ENCODE results near the gene HES4. TPM values are rescaled to one million over a fixed set of nuclear protein-coding genes. Genes with fewer than 3 reads are reported as not detected.

Gene HES4
- 7.3 TPM for total RNA-seq

GRCh38 chr1:999725-1000356, at the start of gene HES4:
HES4 (minus strand) TSS chr1:1000097; CDS start chr1:999973, 124 bp downstream.
- Histone ChIP-seq H3K4me3 (ENCODE audit: low read length in 3 of 3) (peak within 1 kb of the TSS; percentile 63 to 69 (median 68)), H3K36me3 (ENCODE audit: control insufficient read depth in 3 of 3, insufficient read depth in 3 of 3, low read length in 3 of 3) (no peaks in the 10 kb centered on the region), H3K9me3 (ENCODE audit: control insufficient read depth in 3 of 3, low read length in 3 of 3) (no peaks in the 10 kb centered on the region), H3K9ac (ENCODE audit: low read depth in 1 of 3, low read length in 3 of 3) (peak within 1 kb of the TSS; percentile 73 to 79 (median 74)), H3K4me1 (ENCODE audit: control insufficient read depth in 3 of 3, insufficient read depth in 3 of 3, low read length in 3 of 3) (peaks cover 11 to 24% (median 24%) of the 10 kb centered on the region in 3 donors), H3K27ac (ENCODE audit: low read depth, low read length) (peak within 1 kb of the TSS; percentile 86), H3K27me3 (ENCODE audit: control insufficient read depth in 3 of 3, insufficient read depth in 3 of 3, low read length in 3 of 3) (peaks cover 10 to 43% (median 32%) of the 10 kb centered on the region in 3 donors)

- H3K4me3 ChIP-seq (ENCODE audit: low read length in 3 of 3), result no peak overlapping the region
- H3K9me3 ChIP-seq (ENCODE audit: control insufficient read depth in 3 of 3, low read length in 3 of 3), result no peaks in the 10 kb centered on the region
- no peaks in the 10 kb centered on the region for H3K27me3 ChIP-seq (ENCODE audit: control insufficient read depth in 3 of 3, insufficient read depth in 3 of 3, low read length in 3 of 3)
- H3K36me3 ChIP-seq (ENCODE audit: control insufficient read depth in 3 of 3, insufficient read depth in 3 of 3, low read length in 3 of 3), result peaks cover 0 to 7% (median 2%) of the 10 kb centered on the region in 3 donors
- no peak overlapping the region for H3K9ac ChIP-seq (ENCODE audit: low read depth in 1 of 3, low read length in 3 of 3)
- no peak overlapping the region for H3K27ac ChIP-seq (ENCODE audit: low read depth, low read length)
- H3K4me1 ChIP-seq (ENCODE audit: control insufficient read depth in 3 of 3, insufficient read depth in 3 of 3, low read length in 3 of 3), result no peaks in the 10 kb centered on the region
Measured at GRCh38 chr1:1048765-1049164, 48.9 kb upstream of the HES4 start.

- peaks cover 0 to 7% (median 1%) of the 10 kb centered on the region in 3 donors for H3K36me3 ChIP-seq (ENCODE audit: control insufficient read depth in 3 of 3, insufficient read depth in 3 of 3, low read length in 3 of 3)
- H3K9me3 ChIP-seq (ENCODE audit: control insufficient read depth in 3 of 3, low read length in 3 of 3), result no peaks in the 10 kb centered on the region
- H3K27ac ChIP-seq (ENCODE audit: low read depth, low read length), result no peak overlapping the region
- H3K9ac ChIP-seq (ENCODE audit: low read depth in 1 of 3, low read length in 3 of 3), result no peak overlapping the region
- no peak overlapping the region for H3K4me3 ChIP-seq (ENCODE audit: low read length in 3 of 3)
- no peaks in the 10 kb centered on the region for H3K4me1 ChIP-seq (ENCODE audit: control insufficient read depth in 3 of 3, insufficient read depth in 3 of 3, low read length in 3 of 3)
- no peaks in the 10 kb centered on the region for H3K27me3 ChIP-seq (ENCODE audit: control insufficient read depth in 3 of 3, insufficient read depth in 3 of 3, low read length in 3 of 3)
Measured at GRCh38 chr1:1047963-1048362, 48.1 kb upstream of the HES4 start.

- Histone ChIP-seq H3K4me1 (ENCODE audit: control insufficient read depth in 3 of 3, insufficient read depth in 3 of 3, low read length in 3 of 3) (no peaks in the 10 kb centered on the region), H3K9me3 (ENCODE audit: control insufficient read depth in 3 of 3, low read length in 3 of 3) (no peaks in the 10 kb centered on the region), H3K27ac (ENCODE audit: low read depth, low read length) (no peak overlapping the region), H3K9ac (ENCODE audit: low read depth in 1 of 3, low read length in 3 of 3) (no peak overlapping the region), H3K4me3 (ENCODE audit: low read length in 3 of 3) (no peak overlapping the region), H3K27me3 (ENCODE audit: control insufficient read depth in 3 of 3, insufficient read depth in 3 of 3, low read length in 3 of 3) (no peaks in the 10 kb centered on the region), H3K36me3 (ENCODE audit: control insufficient read depth in 3 of 3, insufficient read depth in 3 of 3, low read length in 3 of 3) (peaks cover 0 to 7% (median 0%) of the 10 kb centered on the region in 3 donors)
Measured at GRCh38 chr1:1047407-1047806, 47.5 kb upstream of the HES4 start.

GRCh38 chr1:1046767-1047166, 46.9 kb upstream of the HES4 start:
- H3K9me3 ChIP-seq (ENCODE audit: control insufficient read depth in 3 of 3, low read length in 3 of 3), result no peaks in the 10 kb centered on the region
- no peak overlapping the region for H3K27ac ChIP-seq (ENCODE audit: low read depth, low read length)
- H3K4me1 ChIP-seq (ENCODE audit: control insufficient read depth in 3 of 3, insufficient read depth in 3 of 3, low read length in 3 of 3), result no peaks in the 10 kb centered on the region
- H3K36me3 ChIP-seq (ENCODE audit: control insufficient read depth in 3 of 3, insufficient read depth in 3 of 3, low read length in 3 of 3), result peaks cover 0 to 7% (median 0%) of the 10 kb centered on the region in 3 donors
- H3K9ac ChIP-seq (ENCODE audit: low read depth in 1 of 3, low read length in 3 of 3), result no peak overlapping the region
- peaks cover 0 to 3% (median 0%) of the 10 kb centered on the region in 3 donors for H3K27me3 ChIP-seq (ENCODE audit: control insufficient read depth in 3 of 3, insufficient read depth in 3 of 3, low read length in 3 of 3)
- H3K4me3 ChIP-seq (ENCODE audit: low read length in 3 of 3), result no peak overlapping the region

GRCh38 chr1:1046243-1046642, 46.3 kb upstream of the HES4 start:
- no peaks in the 10 kb centered on the region for H3K9me3 ChIP-seq (ENCODE audit: control insufficient read depth in 3 of 3, low read length in 3 of 3)
- H3K27me3 ChIP-seq (ENCODE audit: control insufficient read depth in 3 of 3, insufficient read depth in 3 of 3, low read length in 3 of 3), result peaks cover 0 to 3% (median 0%) of the 10 kb centered on the region in 3 donors
- peaks cover 0 to 7% (median 0%) of the 10 kb centered on the region in 3 donors for H3K36me3 ChIP-seq (ENCODE audit: control insufficient read depth in 3 of 3, insufficient read depth in 3 of 3, low read length in 3 of 3)
- no peaks in the 10 kb centered on the region for H3K4me1 ChIP-seq (ENCODE audit: control insufficient read depth in 3 of 3, insufficient read depth in 3 of 3, low read length in 3 of 3)
- no peak overlapping the region for H3K4me3 ChIP-seq (ENCODE audit: low read length in 3 of 3)
- no peak overlapping the region for H3K27ac ChIP-seq (ENCODE audit: low read depth, low read length)
- no peak overlapping the region for H3K9ac ChIP-seq (ENCODE audit: low read depth in 1 of 3, low read length in 3 of 3)

- H3K9me3 ChIP-seq (ENCODE audit: control insufficient read depth in 3 of 3, low read length in 3 of 3), result no peaks in the 10 kb centered on the region
- H3K4me3 ChIP-seq (ENCODE audit: low read length in 3 of 3), result no peak overlapping the region
- H3K9ac ChIP-seq (ENCODE audit: low read depth in 1 of 3, low read length in 3 of 3), result no peak overlapping the region
- peaks cover 0 to 5% (median 5%) of the 10 kb centered on the region in 3 donors for H3K4me1 ChIP-seq (ENCODE audit: control insufficient read depth in 3 of 3, insufficient read depth in 3 of 3, low read length in 3 of 3)
- H3K36me3 ChIP-seq (ENCODE audit: control insufficient read depth in 3 of 3, insufficient read depth in 3 of 3, low read length in 3 of 3), result peaks cover 0 to 5% (median 0%) of the 10 kb centered on the region in 3 donors
- no peak overlapping the region for H3K27ac ChIP-seq (ENCODE audit: low read depth, low read length)
- peaks cover 1 to 8% (median 5%) of the 10 kb centered on the region in 3 donors for H3K27me3 ChIP-seq (ENCODE audit: control insufficient read depth in 3 of 3, insufficient read depth in 3 of 3, low read length in 3 of 3)
Measured at GRCh38 chr1:1045129-1045528, 45.2 kb upstream of the HES4 start.

- Histone ChIP-seq H3K9me3 (ENCODE audit: control insufficient read depth in 3 of 3, low read length in 3 of 3) (no peaks in the 10 kb centered on the region), H3K4me3 (ENCODE audit: low read length in 3 of 3) (no peak overlapping the region), H3K9ac (ENCODE audit: low read depth in 1 of 3, low read length in 3 of 3) (no peak overlapping the region), H3K36me3 (ENCODE audit: control insufficient read depth in 3 of 3, insufficient read depth in 3 of 3, low read length in 3 of 3) (peaks cover 0 to 5% (median 0%) of the 10 kb centered on the region in 3 donors), H3K27ac (ENCODE audit: low read depth, low read length) (no peak overlapping the region), H3K27me3 (ENCODE audit: control insufficient read depth in 3 of 3, insufficient read depth in 3 of 3, low read length in 3 of 3) (peaks cover 7 to 14% (median 10%) of the 10 kb centered on the region in 3 donors), H3K4me1 (ENCODE audit: control insufficient read depth in 3 of 3, insufficient read depth in 3 of 3, low read length in 3 of 3) (peaks cover 0 to 10% (median 8%) of the 10 kb centered on the region in 3 donors)
Measured at GRCh38 chr1:1044455-1045078, 44.7 kb upstream of the HES4 start.

GRCh38 chr1:1043921-1044320, 44.0 kb upstream of the HES4 start:
- H3K9me3 ChIP-seq (ENCODE audit: control insufficient read depth in 3 of 3, low read length in 3 of 3), result no peaks in the 10 kb centered on the region
- H3K36me3 ChIP-seq (ENCODE audit: control insufficient read depth in 3 of 3, insufficient read depth in 3 of 3, low read length in 3 of 3), result peaks cover 0 to 5% (median 0%) of the 10 kb centered on the region in 3 donors
- peaks cover 13 to 21% (median 16%) of the 10 kb centered on the region in 3 donors for H3K27me3 ChIP-seq (ENCODE audit: control insufficient read depth in 3 of 3, insufficient read depth in 3 of 3, low read length in 3 of 3)
- H3K9ac ChIP-seq (ENCODE audit: low read depth in 1 of 3, low read length in 3 of 3), result no peak overlapping the region
- H3K4me3 ChIP-seq (ENCODE audit: low read length in 3 of 3), result no peak overlapping the region
- H3K27ac ChIP-seq (ENCODE audit: low read depth, low read length), result no peak overlapping the region
- H3K4me1 ChIP-seq (ENCODE audit: control insufficient read depth in 3 of 3, insufficient read depth in 3 of 3, low read length in 3 of 3), result peaks cover 0 to 15% (median 8%) of the 10 kb centered on the region in 3 donors

- H3K4me1 ChIP-seq (ENCODE audit: control insufficient read depth in 3 of 3, insufficient read depth in 3 of 3, low read length in 3 of 3), result peaks cover 0 to 15% (median 8%) of the 10 kb centered on the region in 3 donors
- H3K4me3 ChIP-seq (ENCODE audit: low read length in 3 of 3), result no peak overlapping the region
- H3K9me3 ChIP-seq (ENCODE audit: control insufficient read depth in 3 of 3, low read length in 3 of 3), result no peaks in the 10 kb centered on the region
- peaks cover 18 to 26% (median 21%) of the 10 kb centered on the region in 3 donors for H3K27me3 ChIP-seq (ENCODE audit: control insufficient read depth in 3 of 3, insufficient read depth in 3 of 3, low read length in 3 of 3)
- peaks cover 0 to 5% (median 0%) of the 10 kb centered on the region in 3 donors for H3K36me3 ChIP-seq (ENCODE audit: control insufficient read depth in 3 of 3, insufficient read depth in 3 of 3, low read length in 3 of 3)
- no peak overlapping the region for H3K9ac ChIP-seq (ENCODE audit: low read depth in 1 of 3, low read length in 3 of 3)
- H3K27ac ChIP-seq (ENCODE audit: low read depth, low read length), result no peak overlapping the region
Measured at GRCh38 chr1:1043411-1043810, 43.5 kb upstream of the HES4 start.

All from skeletal muscle tissue (tissue), 4 donors.